Measurements from ENCODE around the gene PRODH2. TPM values are rescaled to one million over a fixed set of nuclear protein-coding genes. Genes with fewer than 3 reads are reported as not detected.
"Not testable (repeated sequence)": the region's sequence is repeated elsewhere in the genome, so short reads cannot be mapped to it uniquely, and the experiment has no call there.

PRODH2 gene
- total RNA-seq, 1 experiment from 2014 or later: not detected

DNA sequence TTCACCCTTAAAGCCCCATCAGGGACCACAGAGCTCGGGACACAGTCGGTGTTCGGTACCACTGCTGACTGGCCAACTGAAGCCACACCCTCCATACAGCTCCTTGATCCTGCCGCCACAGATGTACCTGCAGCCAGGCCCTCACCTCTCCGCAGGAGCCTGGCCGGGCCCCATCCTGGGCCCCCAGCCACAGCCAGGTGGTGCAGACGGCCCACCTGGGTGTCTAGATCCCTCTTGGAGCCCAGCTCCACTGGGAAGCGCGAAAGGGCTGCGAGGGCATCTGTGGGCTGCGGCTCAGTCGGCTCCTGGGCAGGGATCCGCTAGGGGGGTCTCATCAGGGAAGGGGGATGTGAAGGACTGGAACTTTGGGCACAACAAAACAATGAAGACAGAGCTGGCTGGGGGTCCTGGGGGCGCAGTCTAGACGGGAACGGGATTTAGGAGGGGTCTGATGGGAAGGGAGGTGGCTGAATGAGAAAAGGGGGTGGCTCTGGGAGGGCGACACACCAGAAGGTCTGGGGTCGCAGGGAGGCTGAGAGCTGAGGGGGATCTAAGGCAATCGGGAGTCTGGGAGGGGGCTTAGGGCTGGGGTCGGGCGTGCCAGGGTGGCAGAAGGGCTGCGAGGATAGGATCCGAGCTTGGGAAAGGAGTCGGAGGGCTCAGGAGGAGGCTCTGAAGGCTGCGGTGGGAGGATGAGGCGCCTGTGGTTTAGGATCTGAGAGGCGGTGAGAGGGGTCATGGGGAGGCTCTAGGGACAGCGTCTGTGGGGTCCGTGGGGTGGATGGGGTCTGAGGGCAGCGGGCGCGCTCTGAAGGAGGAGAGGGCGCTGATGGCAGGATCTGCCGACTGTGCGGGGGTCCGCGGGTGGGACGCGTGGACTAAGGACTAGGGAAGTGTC is 15.8 kb downstream of the PRODH2 start:
- DNase-seq (ENCODE audit: low spot score): no peak

DNA sequence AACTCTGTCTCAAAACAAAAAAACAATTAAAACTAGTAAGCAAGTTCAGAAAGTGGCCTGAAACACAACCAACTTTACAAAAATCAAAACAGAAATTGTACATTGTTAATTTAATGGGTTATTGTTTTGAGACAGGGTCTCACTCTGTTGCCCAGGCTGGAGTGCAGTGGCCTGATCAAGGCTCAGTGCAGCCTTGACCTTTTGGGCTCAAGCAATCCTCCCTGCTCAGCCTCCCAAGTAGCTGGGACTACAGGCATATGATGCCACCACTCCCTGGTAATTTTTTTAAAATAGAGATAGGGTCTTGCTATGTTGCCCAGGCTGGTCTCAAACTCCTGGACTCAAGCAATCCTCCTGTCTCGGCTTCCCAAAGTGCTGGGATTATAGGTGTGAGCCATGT is 17.1 kb downstream of the PRODH2 start:
- not testable (repeated sequence) for DNase-seq (ENCODE audit: low spot score)

DNA sequence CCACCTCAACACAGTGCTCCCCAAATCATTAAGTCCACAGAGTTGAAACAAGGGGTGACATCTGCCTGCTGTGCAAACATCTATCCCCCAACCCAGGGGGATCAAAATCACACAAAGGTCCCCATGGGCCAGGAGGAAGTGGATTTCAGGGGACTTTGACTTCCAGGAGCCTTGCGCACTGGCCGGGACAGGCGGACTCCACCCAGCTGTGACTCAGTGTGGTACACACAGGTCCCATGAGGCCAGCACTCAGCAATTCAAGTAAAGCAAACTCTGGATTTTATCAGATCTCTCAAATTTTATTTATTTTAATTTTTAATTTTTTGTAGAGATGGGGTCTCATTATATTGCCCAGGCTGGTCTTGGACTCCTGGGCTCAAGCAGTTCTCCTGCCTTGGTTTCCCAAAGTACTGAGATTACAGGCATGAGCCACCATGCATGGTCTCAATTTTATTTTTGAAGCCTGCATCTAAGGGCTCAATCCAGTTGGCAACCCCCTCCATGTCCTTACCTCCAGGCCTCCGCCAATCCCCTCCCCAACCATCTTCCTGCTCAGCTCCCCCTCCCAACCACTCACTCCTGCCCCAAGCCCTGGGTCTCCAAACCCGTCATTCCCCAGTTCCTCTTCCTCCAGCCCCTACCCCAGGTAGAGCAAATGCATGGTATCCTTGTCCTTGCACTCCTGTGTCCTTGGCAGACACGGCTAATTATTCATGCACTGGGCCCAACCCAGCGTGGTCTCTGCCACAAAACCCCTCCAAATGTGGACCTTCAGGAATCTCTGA is 19.1 kb downstream of the PRODH2 start:
- DNase-seq (ENCODE audit: low spot score): no peak

DNA sequence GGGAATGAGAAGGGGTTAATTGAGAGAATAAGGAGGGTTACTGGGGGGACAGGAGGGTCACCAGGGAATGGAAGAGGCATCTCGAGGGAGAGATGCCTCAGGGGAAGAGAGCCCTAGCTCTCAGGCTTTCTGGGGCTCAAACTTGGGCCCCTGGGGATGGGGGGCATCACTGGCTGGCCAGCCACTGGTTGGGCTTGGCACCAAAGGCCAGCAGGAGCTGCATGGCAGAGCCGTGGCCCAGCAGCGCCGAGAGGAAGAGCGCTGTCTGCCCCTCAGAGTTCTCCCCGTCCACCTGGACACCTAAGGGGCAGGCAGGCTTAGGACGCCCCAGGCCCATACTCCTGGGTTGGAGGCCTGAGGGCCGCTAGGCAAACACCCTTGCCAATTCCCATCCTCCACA is 19.8 kb downstream of the PRODH2 start:
- no peak for DNase-seq (ENCODE audit: low spot score)

DNA sequence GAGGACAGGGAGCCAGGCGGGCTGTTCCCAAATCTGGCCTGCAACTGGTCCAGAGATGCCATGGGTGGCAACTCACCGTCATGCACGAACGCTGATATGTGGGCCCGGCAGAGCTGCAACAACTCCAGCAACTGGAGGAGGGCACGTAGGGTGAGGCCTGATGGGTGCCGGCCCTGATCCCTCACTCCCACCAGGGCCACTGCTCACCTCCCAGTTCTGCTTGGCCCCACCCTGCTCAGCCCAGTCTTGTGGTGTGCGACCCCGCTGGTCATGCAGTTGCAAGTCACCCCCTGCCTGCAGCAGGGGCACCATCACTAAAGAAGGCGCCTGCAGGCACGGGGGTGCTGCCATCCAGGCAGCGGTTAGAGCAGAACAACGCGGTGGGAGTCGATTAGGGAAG is 20.3 kb downstream of the PRODH2 start:
- no peak for DNase-seq (ENCODE audit: low spot score)

DNA sequence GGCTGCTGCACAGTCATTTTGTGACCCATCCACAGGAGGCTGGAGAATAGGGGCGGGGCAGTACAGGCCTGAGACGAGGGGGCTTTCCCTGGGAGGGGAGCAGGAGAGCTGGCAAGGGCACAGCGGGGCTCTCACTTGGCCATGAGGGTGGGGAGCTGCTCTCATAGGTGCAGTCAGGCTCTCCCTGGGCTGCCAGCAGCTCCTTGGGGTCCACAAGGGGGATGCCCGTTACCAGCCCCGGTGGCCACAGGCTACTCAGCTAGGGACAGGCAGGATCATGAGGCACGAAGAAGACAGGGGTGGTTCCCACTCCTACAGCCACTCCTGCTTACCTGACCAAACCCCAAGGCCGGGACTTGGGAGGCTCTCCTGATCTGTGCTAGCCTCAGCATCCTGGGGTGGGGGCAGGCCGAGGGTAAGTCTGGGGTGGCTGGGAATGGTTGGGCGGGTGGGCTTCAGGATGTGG is 20.8 kb downstream of the PRODH2 start:
- DNase-seq (ENCODE audit: low spot score): no peak

DNA sequence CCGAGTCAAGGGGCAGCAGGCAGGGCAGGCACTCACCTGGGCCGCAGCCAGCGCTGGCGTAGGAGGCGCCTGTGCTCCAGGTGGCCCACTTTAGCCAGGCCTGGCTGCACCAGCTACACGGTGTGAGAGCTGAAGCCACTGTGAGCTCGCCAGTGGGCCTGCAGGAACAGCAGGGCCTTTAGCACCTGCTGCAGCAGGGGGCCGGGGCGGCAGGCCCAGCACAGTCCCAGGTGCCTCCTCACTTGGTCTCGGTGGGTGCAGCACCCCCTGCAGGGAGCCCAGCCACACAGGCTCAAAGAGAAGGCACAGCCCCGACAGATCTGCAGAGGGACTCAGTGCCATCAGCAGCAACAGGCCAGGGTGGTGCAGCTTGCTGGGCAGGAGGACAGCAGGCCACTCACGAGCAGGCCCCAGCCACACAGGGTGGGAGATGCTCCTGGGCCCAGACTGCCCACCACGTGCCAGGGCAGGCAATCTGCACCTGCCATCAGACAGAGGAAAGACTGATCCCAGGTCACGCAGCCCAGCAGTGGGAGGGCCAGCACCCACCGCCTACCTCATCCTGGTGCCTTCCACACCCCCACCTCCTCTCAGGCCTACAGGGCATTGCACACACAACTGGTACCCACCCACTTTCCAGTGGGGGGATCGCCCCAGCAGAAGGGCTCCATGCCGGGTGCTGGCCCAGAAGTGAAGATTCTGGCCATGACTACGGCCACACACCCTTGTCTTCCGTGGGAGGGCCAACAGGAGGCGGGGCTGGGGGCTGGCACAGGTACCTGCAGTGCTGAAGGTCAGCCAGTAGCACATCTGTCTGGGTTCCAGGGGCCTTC is 21.4 kb downstream of the PRODH2 start:
- DNase-seq (ENCODE audit: low spot score): peak; percentile 23

DNA sequence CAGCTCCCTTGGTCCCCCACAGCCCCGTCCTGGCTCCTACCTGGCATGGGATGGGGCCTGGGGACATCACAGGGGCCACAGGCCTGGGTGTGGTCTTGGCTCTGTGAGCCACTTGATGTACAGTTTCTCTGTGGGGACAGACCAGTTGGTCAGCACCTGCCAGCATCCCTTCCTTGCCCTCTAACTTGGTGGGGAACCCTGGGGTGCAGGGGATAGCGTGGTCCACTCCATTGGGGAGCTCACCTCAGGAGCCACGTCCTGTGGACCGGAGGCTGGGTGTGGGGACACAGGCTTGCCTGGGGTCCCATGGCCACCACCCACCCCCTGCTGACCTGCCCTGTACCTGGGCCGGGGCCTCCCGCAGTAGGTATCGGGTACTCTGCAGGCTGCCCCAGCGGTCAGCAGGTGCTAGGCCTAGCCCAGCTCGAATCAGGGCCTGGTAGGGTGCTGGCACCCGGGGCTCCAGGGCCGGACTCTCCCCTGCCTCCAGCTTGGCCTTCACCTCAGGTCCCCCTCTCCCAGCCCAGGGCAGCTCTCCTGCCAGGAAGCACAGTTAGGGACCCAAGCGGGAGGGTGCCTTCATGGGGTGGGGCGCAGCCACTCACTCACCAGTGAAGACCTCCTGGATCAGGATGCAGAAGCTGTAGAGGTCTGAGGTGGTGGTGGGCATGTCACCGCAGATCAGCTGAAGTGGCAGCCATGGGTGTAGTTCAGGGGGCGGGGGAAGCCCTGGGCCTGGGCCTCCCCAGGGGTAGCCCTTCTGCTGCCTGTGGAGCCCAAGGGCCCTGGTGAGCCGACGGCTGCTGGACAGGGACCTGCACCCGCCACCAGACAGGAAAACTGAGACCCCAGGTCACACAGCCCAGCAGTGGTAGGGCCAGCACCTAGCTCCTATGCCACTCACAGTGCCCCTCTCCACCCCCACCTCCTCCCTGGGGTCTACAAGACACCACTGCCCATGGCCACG is 22.4 kb downstream of the PRODH2 start:
- no peak for DNase-seq (ENCODE audit: low spot score)

DNA sequence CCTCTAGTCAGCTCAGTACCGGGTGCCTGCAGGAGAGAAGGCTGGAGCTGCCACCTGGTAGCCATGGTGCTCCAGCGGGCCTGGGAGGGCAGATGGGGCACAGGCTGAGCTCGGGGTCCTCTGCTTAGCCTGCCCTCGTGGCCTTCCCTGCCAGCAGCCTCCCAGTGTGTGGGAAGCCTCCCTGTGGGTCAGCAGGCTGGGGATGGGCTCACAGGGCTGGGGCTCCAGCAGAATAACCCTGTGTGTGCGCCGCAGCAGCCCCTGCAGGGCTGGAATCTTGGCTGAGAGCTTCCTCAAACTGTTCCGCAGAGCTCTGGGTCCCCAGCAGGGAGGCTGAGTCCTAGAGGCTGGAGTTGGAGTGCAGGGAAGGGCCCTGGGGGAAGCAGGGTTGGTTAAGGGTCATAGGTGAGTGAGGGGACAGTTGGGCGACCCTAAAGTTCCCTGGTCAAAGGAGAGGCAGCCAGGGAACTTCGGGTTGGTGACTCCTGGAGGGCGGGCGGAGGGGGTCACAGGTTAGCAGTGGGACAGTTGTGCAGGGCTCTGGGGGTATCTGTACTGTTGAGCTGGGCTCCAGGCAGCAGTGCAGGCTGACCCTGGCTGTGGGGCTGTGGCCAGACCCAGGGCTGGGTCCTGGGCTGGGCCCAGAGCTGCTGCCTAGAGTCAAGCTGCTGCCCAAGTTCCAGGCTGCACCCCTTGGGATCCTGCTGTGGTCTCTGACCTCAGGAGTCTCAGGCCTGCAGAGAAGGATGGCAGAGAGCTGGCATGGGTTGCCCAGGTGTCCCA is 23.3 kb downstream of the PRODH2 start:
- DNase-seq (ENCODE audit: low spot score): no peak

DNA sequence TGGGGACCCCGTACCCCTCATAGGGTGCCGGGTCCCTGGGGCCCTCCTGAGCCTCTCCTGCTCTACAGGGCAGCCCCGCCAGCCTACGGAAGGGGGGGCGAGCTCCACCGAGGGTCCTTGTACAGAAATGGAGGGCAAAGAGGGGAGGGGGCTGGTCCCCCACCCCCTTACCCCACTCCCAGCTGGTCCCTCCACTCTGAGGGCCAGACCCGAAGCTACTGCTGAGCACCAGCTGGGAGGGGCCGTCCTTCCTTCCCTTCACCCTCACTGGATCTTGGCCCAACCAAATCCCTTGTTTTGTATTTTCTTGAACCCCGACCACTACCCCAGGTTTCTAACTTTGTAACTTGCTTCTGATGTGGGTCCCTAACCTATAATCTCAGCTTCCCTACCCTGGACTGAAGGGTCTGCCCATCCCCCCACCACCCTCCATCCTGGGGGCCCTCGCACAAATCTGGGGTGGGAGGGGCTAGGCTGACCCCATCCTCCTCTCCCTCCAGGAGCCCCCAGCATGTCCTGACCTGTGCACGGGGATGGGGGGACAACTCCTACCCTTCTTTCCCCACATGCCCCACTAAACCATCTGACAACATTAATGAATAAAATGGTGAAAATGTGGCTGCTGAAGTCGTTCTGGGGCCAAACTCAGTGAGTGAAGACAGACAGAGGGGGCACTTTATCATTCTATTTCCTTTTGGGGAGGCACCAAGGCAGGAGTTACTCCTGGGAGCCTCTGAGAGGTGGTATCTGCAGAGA is 24.3 kb downstream of the PRODH2 start:
- DNase-seq (ENCODE audit: low spot score): no peak

DNA sequence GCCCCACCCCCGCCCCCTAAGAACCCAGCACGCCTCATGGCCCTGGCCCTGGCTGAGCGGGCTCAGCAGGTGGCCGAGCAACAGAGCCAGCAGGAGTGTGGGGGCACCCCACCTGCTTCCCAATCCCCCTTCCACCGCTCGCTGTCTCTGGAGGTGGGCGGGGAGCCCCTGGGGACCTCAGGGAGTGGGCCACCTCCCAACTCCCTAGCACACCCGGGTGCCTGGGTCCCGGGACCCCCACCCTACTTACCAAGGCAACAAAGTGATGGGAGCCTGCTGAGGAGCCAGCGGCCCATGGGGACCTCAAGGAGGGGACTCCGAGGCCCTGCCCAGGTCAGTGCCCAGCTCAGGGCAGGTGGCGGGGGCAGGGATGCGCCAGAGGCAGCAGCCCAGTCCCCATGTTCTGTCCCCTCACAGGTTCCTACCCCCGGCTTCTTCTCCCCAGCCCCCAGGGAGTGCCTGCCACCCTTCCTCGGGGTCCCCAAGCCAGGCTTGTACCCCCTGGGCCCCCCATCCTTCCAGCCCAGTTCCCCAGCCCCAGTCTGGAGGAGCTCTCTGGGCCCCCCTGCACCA is 25.3 kb downstream of the PRODH2 start:
- DNase-seq (ENCODE audit: low spot score): no peak

DNA sequence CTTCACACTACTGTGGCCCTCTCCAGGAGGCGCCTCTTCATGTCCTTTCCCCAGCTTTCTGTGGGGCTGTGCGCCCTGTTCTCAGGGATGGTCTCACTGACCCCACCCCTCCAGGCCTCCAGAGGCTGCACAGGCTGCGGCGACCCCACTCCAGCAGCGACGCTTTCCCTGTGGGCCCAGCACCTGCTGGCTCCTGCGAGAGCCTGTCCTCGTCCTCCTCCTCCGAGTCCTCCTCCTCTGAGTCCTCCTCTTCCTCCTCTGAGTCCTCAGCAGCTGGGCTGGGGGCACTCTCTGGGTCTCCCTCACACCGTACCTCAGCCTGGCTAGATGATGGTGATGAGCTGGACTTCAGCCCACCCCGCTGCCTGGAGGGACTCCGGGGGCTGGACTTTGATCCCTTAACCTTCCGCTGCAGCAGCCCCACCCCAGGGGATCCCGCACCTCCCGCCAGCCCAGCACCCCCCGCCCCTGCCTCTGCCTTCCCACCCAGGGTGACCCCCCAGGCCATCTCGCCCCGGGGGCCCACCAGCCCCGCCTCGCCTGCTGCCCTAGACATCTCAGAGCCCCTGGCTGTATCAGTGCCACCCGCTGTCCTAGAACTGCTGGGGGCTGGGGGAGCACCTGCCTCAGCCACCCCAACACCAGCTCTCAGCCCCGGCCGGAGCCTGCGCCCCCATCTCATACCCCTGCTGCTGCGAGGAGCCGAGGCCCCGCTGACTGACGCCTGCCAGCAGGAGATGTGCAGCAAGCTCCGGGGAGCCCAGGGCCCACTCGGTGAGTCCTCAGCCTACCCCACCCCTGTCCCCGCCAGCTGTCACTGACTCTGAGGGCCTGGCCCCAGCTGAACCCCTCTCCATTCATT is 26.1 kb downstream of the PRODH2 start:
- DNase-seq (ENCODE audit: low spot score): no peak

DNA sequence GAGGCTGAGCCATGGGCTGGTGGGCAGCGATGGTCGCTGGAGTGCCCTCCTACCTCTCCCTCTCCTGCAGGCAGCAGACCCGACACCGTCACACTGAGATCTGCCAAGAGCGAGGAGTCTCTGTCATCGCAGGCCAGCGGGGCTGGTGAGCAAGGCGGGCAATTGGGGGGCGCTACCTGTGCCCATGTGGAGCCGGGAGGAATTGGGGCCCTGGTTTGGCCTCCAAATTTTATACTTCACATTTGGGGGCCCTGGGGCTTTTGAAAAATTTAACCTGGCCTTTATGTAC is 27.4 kb downstream of the PRODH2 start:
- no peak for DNase-seq (ENCODE audit: low spot score)

DNA sequence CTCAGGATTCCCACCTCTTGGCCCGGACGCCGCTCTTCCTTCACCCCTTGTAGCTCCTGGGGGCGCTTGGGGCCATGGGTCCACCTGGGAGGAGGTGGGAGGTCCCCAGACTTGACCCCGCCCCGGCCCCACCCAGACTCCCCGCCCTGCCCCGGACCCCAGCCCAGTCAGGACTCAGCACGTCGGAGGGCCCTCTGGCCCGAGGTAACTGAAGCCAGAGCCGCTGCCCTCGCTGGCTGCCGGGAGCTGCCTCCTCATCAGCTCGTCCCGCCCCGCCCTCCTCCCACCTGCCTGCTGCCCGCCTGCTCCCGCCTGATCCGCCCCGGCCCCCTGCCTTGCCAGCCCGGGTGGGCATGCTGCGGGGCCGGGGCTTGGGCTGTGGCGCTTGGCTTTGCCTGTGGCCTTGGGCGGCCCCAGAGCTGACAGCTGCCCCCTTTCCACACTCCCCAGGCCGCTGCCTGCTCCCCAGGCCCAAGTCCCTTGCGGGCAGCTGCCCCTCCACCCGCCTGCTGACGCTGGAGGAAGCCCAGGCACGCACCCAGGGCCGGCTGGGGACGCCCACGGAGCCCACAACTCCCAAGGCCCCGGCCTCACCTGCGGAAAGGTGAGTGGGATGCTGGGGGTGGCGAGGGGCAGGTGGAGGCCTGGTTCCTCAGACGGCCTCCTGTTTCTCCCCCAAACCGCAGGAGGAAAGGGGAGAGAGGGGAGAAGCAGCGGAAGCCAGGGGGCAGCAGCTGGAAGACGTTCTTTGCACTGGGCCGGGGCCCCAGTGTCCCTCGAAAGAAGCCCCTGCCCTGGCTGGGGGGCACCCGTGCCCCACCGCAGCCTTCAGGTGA is 27.9 kb downstream of the PRODH2 start:
- DNase-seq (ENCODE audit: low spot score): no peak

DNA sequence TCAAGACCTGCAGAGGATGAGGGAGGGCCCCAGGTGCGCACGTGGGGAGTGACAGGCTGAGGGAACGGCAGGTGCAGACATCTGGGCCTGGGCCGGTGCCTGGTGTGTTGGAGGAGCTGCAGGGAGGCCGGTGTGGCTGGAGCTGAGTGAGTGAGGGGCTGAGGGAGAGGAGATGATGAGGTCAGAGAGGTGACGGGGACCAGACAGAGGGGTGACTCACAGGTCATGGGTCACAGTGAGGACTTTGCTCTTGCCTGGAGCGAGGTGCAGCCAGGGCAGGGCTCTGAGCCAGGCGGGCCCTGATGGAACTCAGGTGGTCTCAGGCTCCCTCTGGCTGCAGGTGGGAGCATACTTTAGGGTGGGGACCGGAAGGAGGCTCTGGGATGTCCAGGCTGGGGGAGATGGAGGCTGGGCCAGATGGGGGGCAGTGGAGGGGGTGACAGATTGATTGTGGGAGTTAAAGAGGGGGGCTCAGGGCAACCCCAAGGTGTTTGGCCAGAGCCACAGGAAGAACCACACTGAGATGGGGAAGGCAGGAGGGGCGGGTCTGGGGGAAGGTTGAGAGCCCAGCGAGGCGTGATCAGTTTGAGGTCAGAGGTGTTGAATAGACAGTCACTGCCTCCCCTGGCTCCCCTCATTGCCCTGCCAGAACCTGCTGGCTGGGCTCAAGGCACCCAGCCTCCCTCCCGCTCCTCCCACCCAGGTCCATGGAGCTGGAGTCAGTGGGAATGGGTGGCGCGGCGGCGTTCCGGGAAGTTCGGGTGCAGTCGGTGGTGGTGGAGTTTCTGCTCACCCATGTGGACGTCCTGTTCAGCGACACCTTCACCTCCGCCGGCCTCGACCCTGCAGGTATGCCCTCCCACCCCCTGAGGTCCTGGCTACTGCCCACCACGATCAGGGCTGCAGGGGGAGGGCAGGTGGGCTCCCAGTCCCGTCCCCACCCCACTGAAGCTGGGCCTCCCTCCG is 28.9 kb downstream of the PRODH2 start:
- no peak for DNase-seq (ENCODE audit: low spot score)

DNA sequence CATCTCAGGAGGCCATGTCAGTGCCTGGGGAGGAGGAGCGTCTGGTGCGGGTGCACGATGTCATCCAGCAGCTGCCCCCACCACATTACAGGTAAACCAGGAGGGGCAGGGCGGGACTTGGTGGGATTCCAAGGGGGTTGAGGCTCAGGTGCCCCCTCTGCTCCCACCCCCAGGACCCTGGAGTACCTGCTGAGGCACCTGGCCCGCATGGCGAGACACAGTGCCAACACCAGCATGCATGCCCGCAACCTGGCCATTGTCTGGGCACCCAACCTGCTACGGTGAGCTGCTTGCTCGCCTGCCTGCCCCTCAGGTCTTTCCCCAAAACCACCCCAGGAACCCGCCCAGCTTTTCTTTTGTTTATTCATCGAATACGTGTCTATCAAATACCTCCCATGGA is 30.1 kb downstream of the PRODH2 start:
- no peak for DNase-seq (ENCODE audit: low spot score)
